B cell (primary cell): Measurements from ENCODE around the gene ARID4A.

Experiments
- CTCF ChIP-seq: fragments of 200-600 bp; IDR thresholded peaks from one replicate; pipeline ENCODE4 v1.8.0; 2022; ENCODE audit warnings: antibody characterized with exemption, mild to moderate bottlenecking
- EZH2 ChIP-seq: IDR thresholded peaks from 2 replicates; pipeline ENCODE4 v1.6.1; 2012; ENCODE audit warnings: borderline replicate concordance, low read depth, mild to moderate bottlenecking, moderate library complexity, low read length; ENCODE audit not compliant: insufficient read depth, poor library complexity, severe bottlenecking

GRCh38 chr14:58390830-58391229, 92.5 kb downstream of the ARID4A start:
- TF ChIP-seq CTCF = no peak
- no peak for TF ChIP-seq EZH2
